Measurements from ENCODE around the gene C15orf61.
A peak's percentile ranks its signal among the peaks of the same experiment; 100 is the strongest.

Gene C15orf61

GRCh38 chr15:67479781-67480505 lies 41.0 kb upstream of the C15orf61 start:
- Histone ChIP-seq H2AK5ac (ENCODE audit: low read length, severe bottlenecking) (no peak overlapping the region), H4K91ac (ENCODE audit: low read length) (no peak overlapping the region), H3K4ac (ENCODE audit: low read depth in 1 of 2, low read length in 2 of 2) (peak overlapping the region in 1 of 2 experiments; percentile 17), H2BK15ac (ENCODE audit: low read depth, poor library complexity, severe bottlenecking) (no peak overlapping the region), H3K79me1 (replicated peaks; ENCODE audit: low read length, poor library complexity, severe bottlenecking) (no peaks in the 10 kb centered on the region), H3K9me3 (ENCODE audit: control insufficient read depth, low read length) (peaks cover 5% of the 10 kb centered on the region), H3K4me3 (ENCODE audit: insufficient read depth in 1 of 2, low read depth in 1 of 2, low read length in 2 of 2) (peak overlapping the region in 1 of 2 experiments; percentile 72), H2BK12ac (ENCODE audit: low read length in 2 of 2) (no peak overlapping the region), H2AFZ (ENCODE audit: low read depth, low read length) (peak overlapping the region; percentile 58), H2BK5ac (ENCODE audit: low read depth, low read length, poor library complexity, severe bottlenecking) (no peak overlapping the region), H3K27me3 (ENCODE audit: control insufficient read depth in 1 of 2, insufficient read depth in 1 of 2, low read length in 2 of 2) (no peaks in the 10 kb centered on the region), H3K18ac (ENCODE audit: low read depth in 1 of 2, low read length in 2 of 2) (peak overlapping the region; percentile 50 to 63), H2BK120ac (ENCODE audit: low read depth, low read length) (no peak overlapping the region), H3K27ac (ENCODE audit: low read length, poor library complexity, severe bottlenecking) (no peak overlapping the region), H3K23ac (ENCODE audit: low read length in 2 of 2) (no peak overlapping the region), H3K9ac (ENCODE audit: low read length) (peak overlapping the region; percentile 82), H3K36me3 (ENCODE audit: control insufficient read depth in 1 of 2, insufficient read depth in 2 of 2, low read depth in 1 of 2, low read length in 2 of 2) (no peaks in the 10 kb centered on the region), H3K14ac (ENCODE audit: low read length in 2 of 2) (no peak overlapping the region), H3K4me2 (ENCODE audit: low read length, poor library complexity, severe bottlenecking) (no peak overlapping the region), H3K4me1 (ENCODE audit: control insufficient read depth, insufficient read depth, low read depth, low read length) (no peaks in the 10 kb centered on the region), H4K8ac (ENCODE audit: low read length) (no peak overlapping the region)
- WGBS: 60% methylated on average over 4 of the region's 5 CpGs
- DNase-seq: peak; percentile 60

- H3K36me3 ChIP-seq (ENCODE audit: control insufficient read depth in 1 of 2, insufficient read depth in 2 of 2, low read depth in 1 of 2, low read length in 2 of 2): no peaks in the 10 kb centered on the region
- peak overlapping the region in 1 of 2 experiments; percentile 72 for H3K4me3 ChIP-seq (ENCODE audit: insufficient read depth in 1 of 2, low read depth in 1 of 2, low read length in 2 of 2)
Measured at GRCh38 chr15:67480741-67481140, 40.2 kb upstream of the C15orf61 start.

GRCh38 chr15:67481680-67482079 lies 39.3 kb upstream of the C15orf61 start:
- no peak overlapping the region for H2BK120ac ChIP-seq (ENCODE audit: low read depth, low read length)
- no peak overlapping the region for H2BK12ac ChIP-seq (ENCODE audit: low read length in 2 of 2)
- no peaks in the 10 kb centered on the region for H3K27me3 ChIP-seq (ENCODE audit: control insufficient read depth in 1 of 2, insufficient read depth in 1 of 2, low read length in 2 of 2)
- H3K36me3 ChIP-seq (ENCODE audit: control insufficient read depth in 1 of 2, insufficient read depth in 2 of 2, low read depth in 1 of 2, low read length in 2 of 2): no peaks in the 10 kb centered on the region
- H3K14ac ChIP-seq (ENCODE audit: low read length in 2 of 2): no peak overlapping the region
- H3K4ac ChIP-seq (ENCODE audit: low read depth in 1 of 2, low read length in 2 of 2): no peak overlapping the region
- no peak overlapping the region for H2AK5ac ChIP-seq (ENCODE audit: low read length, severe bottlenecking)
- no peak overlapping the region for H3K9ac ChIP-seq (ENCODE audit: low read length)
- H3K18ac ChIP-seq (ENCODE audit: low read depth in 1 of 2, low read length in 2 of 2): no peak overlapping the region
- H3K9me3 ChIP-seq (ENCODE audit: control insufficient read depth, low read length): peaks cover 8% of the 10 kb centered on the region
- H3K4me2 ChIP-seq (ENCODE audit: low read length, poor library complexity, severe bottlenecking): no peak overlapping the region
- WGBS: 77% methylated on average over 2 of the region's 2 CpGs
- no peak overlapping the region for H4K91ac ChIP-seq (ENCODE audit: low read length)
- H2BK15ac ChIP-seq (ENCODE audit: low read depth, poor library complexity, severe bottlenecking): no peak overlapping the region
- no peaks in the 10 kb centered on the region for H3K4me1 ChIP-seq (ENCODE audit: control insufficient read depth, insufficient read depth, low read depth, low read length)
- DNase-seq: no peak
- H3K27ac ChIP-seq (ENCODE audit: low read length, poor library complexity, severe bottlenecking): no peak overlapping the region
- no peak overlapping the region for H4K8ac ChIP-seq (ENCODE audit: low read length)
- H2AFZ ChIP-seq (ENCODE audit: low read depth, low read length): no peak overlapping the region
- H3K4me3 ChIP-seq (ENCODE audit: insufficient read depth in 1 of 2, low read depth in 1 of 2, low read length in 2 of 2): no peak overlapping the region
- H2BK5ac ChIP-seq (ENCODE audit: low read depth, low read length, poor library complexity, severe bottlenecking): no peak overlapping the region
- no peak overlapping the region for H3K23ac ChIP-seq (ENCODE audit: low read length in 2 of 2)
- no peaks in the 10 kb centered on the region for H3K79me1 ChIP-seq (replicated peaks; ENCODE audit: low read length, poor library complexity, severe bottlenecking)

More at GRCh38 chr15:67480741-67481140, 40.2 kb upstream of the C15orf61 start:
- Histone ChIP-seq H3K18ac (ENCODE audit: low read depth in 1 of 2, low read length in 2 of 2) (no peak overlapping the region), H3K4me1 (ENCODE audit: control insufficient read depth, insufficient read depth, low read depth, low read length) (no peaks in the 10 kb centered on the region), H3K27me3 (ENCODE audit: control insufficient read depth in 1 of 2, insufficient read depth in 1 of 2, low read length in 2 of 2) (no peaks in the 10 kb centered on the region), H3K14ac (ENCODE audit: low read length in 2 of 2) (no peak overlapping the region), H3K4me2 (ENCODE audit: low read length, poor library complexity, severe bottlenecking) (no peak overlapping the region), H3K9ac (ENCODE audit: low read length) (peak overlapping the region; percentile 82), H2AFZ (ENCODE audit: low read depth, low read length) (no peak overlapping the region), H2BK12ac (ENCODE audit: low read length in 2 of 2) (no peak overlapping the region), H2AK5ac (ENCODE audit: low read length, severe bottlenecking) (no peak overlapping the region), H2BK120ac (ENCODE audit: low read depth, low read length) (no peak overlapping the region), H4K91ac (ENCODE audit: low read length) (no peak overlapping the region), H3K23ac (ENCODE audit: low read length in 2 of 2) (no peak overlapping the region), H3K27ac (ENCODE audit: low read length, poor library complexity, severe bottlenecking) (no peak overlapping the region), H3K9me3 (ENCODE audit: control insufficient read depth, low read length) (peaks cover 8% of the 10 kb centered on the region), H4K8ac (ENCODE audit: low read length) (no peak overlapping the region), H2BK5ac (ENCODE audit: low read depth, low read length, poor library complexity, severe bottlenecking) (no peak overlapping the region), H3K79me1 (replicated peaks; ENCODE audit: low read length, poor library complexity, severe bottlenecking) (no peaks in the 10 kb centered on the region), H3K4ac (ENCODE audit: low read depth in 1 of 2, low read length in 2 of 2) (no peak overlapping the region), H2BK15ac (ENCODE audit: low read depth, poor library complexity, severe bottlenecking) (no peak overlapping the region)
- no peak for DNase-seq
- 83% methylated on average over 1 of the region's 1 CpG for WGBS

- no peak overlapping the region for H3K9ac ChIP-seq (ENCODE audit: low read length)
- no peaks in the 10 kb centered on the region for H3K27me3 ChIP-seq (ENCODE audit: control insufficient read depth in 1 of 2, insufficient read depth in 1 of 2, low read length in 2 of 2)
- no peaks in the 10 kb centered on the region for H3K9me3 ChIP-seq (ENCODE audit: control insufficient read depth, low read length)
- H3K4me1 ChIP-seq (ENCODE audit: control insufficient read depth, insufficient read depth, low read depth, low read length): no peaks in the 10 kb centered on the region
- H3K36me3 ChIP-seq (ENCODE audit: control insufficient read depth in 1 of 2, insufficient read depth in 2 of 2, low read depth in 1 of 2, low read length in 2 of 2): no peaks in the 10 kb centered on the region
- H3K23ac ChIP-seq (ENCODE audit: low read length in 2 of 2): no peak overlapping the region
- no CpG with 5 or more reads among the region's 1 CpG for WGBS
- H3K79me1 ChIP-seq (replicated peaks; ENCODE audit: low read length, poor library complexity, severe bottlenecking): no peaks in the 10 kb centered on the region
- DNase-seq: no peak
- no peak overlapping the region for H4K8ac ChIP-seq (ENCODE audit: low read length)
- H2AFZ ChIP-seq (ENCODE audit: low read depth, low read length): no peak overlapping the region
- H2BK5ac ChIP-seq (ENCODE audit: low read depth, low read length, poor library complexity, severe bottlenecking): no peak overlapping the region
- H2BK12ac ChIP-seq (ENCODE audit: low read length in 2 of 2): no peak overlapping the region
- no peak overlapping the region for H4K91ac ChIP-seq (ENCODE audit: low read length)
- H2AK5ac ChIP-seq (ENCODE audit: low read length, severe bottlenecking): no peak overlapping the region
- H3K4me3 ChIP-seq (ENCODE audit: insufficient read depth in 1 of 2, low read depth in 1 of 2, low read length in 2 of 2): no peak overlapping the region
- no peak overlapping the region for H3K18ac ChIP-seq (ENCODE audit: low read depth in 1 of 2, low read length in 2 of 2)
- H3K4ac ChIP-seq (ENCODE audit: low read depth in 1 of 2, low read length in 2 of 2): no peak overlapping the region
- H3K14ac ChIP-seq (ENCODE audit: low read length in 2 of 2): no peak overlapping the region
- H3K27ac ChIP-seq (ENCODE audit: low read length, poor library complexity, severe bottlenecking): no peak overlapping the region
- no peak overlapping the region for H3K4me2 ChIP-seq (ENCODE audit: low read length, poor library complexity, severe bottlenecking)
- no peak overlapping the region for H2BK15ac ChIP-seq (ENCODE audit: low read depth, poor library complexity, severe bottlenecking)
- no peak overlapping the region for H2BK120ac ChIP-seq (ENCODE audit: low read depth, low read length)
Measured at GRCh38 chr15:67495585-67495984, 25.3 kb upstream of the C15orf61 start.
